Neural cell (in vitro differentiated cells): ENCODE data around the gene CTNNA2.

ENCODE experiments used
- CTCF ChIP-seq: fragments of 450-650 bp; IDR thresholded peaks from 2 replicates; pipeline ENCODE4 v1.5.1; 2014; ENCODE audit warnings: antibody characterized with exemption, mild to moderate bottlenecking, moderate library complexity; ENCODE audit not compliant: poor library complexity, severe bottlenecking
- EP300 ChIP-seq: fragments of 450-650 bp; conservative IDR thresholded peaks from 2 replicates; pipeline ENCODE4 v1.6.1; 2014; ENCODE audit warnings: antibody characterized with exemption, mild to moderate bottlenecking, moderate library complexity; ENCODE audit not compliant: poor library complexity, severe bottlenecking
- EZH2 ChIP-seq: fragments of 200-600, 300-800 bp; shearing (Covaris generic), sonication (generic); IDR thresholded peaks from 2 replicates; pipeline ENCODE4 v1.6.1; 2014; ENCODE audit warnings: antibody characterized with exemption, low read length, borderline replicate concordance, mild to moderate bottlenecking; ENCODE audit not compliant: insufficient read depth, poor library complexity, severe bottlenecking
- MXI1 ChIP-seq: fragments of 450-650 bp; conservative IDR thresholded peaks from 2 replicates; pipeline ENCODE4 v1.6.1; 2014; ENCODE audit warnings: antibody characterized with exemption, mild to moderate bottlenecking; ENCODE audit not compliant: poor library complexity, severe bottlenecking
- POLR2AphosphoS5 ChIP-seq: IDR thresholded peaks from 2 replicates; pipeline ENCODE4 v1.6.1; 2012
- RAD21 ChIP-seq: fragments of 450-650 bp; conservative IDR thresholded peaks from 2 replicates; pipeline ENCODE4 v1.6.1; 2014; ENCODE audit warnings: antibody characterized with exemption, mild to moderate bottlenecking, moderate library complexity
- REST ChIP-seq: IDR thresholded peaks from 2 replicates; pipeline ENCODE4 v1.6.1; 2012; ENCODE audit warnings: borderline replicate concordance
- SMC3 ChIP-seq: fragments of 450-650 bp; conservative IDR thresholded peaks from 2 replicates; pipeline ENCODE4 v1.6.1; 2014; ENCODE audit warnings: antibody characterized with exemption, mild to moderate bottlenecking, moderate library complexity; ENCODE audit not compliant: poor library complexity

GRCh38 chr2:80370375-80371009 lies 857.6 kb downstream of the CTNNA2 start:
- TF ChIP-seq CTCF (no peak), EZH2 (no peak), MXI1 (no peak), REST (no peak), POLR2AphosphoS5 (no peak), EP300 (no peak), RAD21 (no peak), SMC3 (no peak)
